Common myeloid progenitor, CD34-positive (primary cell): ENCODE data around the gene CLIP4.

Experiments used
- CTCF ChIA-PET: fragments of 350-600 bp; sonication (Branson Sonifier 250); formaldehyde crosslinking; loops from one replicate; lab custom pipeline; 2021; ENCODE audit warnings: antibody characterized with exemption; lab: Charles Lee
- POLR2A ChIA-PET: fragments of 350-600 bp; sonication (Branson Sonifier 250); formaldehyde crosslinking; loops from one replicate; lab custom pipeline; 2021; ENCODE audit warnings: antibody characterized with exemption; lab: Charles Lee
- DNase-seq, 3 donors: peaks; one replicate each; pipeline versions ENCODE4 v3.0.0 to v3.0.0-alpha.2; 2013
- H3K27ac ChIP-seq, 2 experiments: 1 replicate in 1 of 2; 2 replicates in 1 of 2; pipeline ENCODE4 v1.7.0; 2013; ENCODE audit warnings: inconsistent platforms in 2 of 2, low read length in 2 of 2, mild to moderate bottlenecking in 2 of 2, low read depth in 1 of 2, moderate library complexity in 1 of 2; ENCODE audit not compliant: severe bottlenecking in 2 of 2, insufficient read depth in 1 of 2, poor library complexity in 1 of 2
- H3K27me3 ChIP-seq, 5 experiments: replicated peaks in 2 of 5; 1 replicate in 3 of 5; 2 replicates in 2 of 5; pipeline versions ENCODE4 v1.6.1 to v1.7.0; 2013; ENCODE audit warnings: low read length in 4 of 5, mild to moderate bottlenecking in 2 of 5, moderate library complexity in 2 of 5, inconsistent platforms in 1 of 5; ENCODE audit not compliant: insufficient read depth in 5 of 5, control insufficient read depth in 4 of 5
- H3K36me3 ChIP-seq, 4 experiments: 1 replicate in 2 of 4; 2 replicates in 2 of 4; pipeline versions ENCODE4 v1.6.1 to v1.7.0; 2013; ENCODE audit warnings: low read length in 3 of 4, control low read depth in 1 of 4, mild to moderate bottlenecking in 1 of 4; ENCODE audit not compliant: control insufficient read depth in 4 of 4, insufficient read depth in 4 of 4
- H3K4me1 ChIP-seq, 4 experiments: 1 replicate in 3 of 4; 2 replicates in 1 of 4; pipeline versions ENCODE4 v1.6.1 to v1.7.1; 2013; ENCODE audit warnings: low read length in 3 of 4, mild to moderate bottlenecking in 3 of 4, control low read depth in 1 of 4, inconsistent platforms in 1 of 4, moderate library complexity in 1 of 4; ENCODE audit not compliant: control insufficient read depth in 4 of 4, insufficient read depth in 4 of 4; ENCODE audit errors: control extremely low read depth in 1 of 4
- H3K4me3 ChIP-seq, 7 experiments: 1 replicate in 4 of 7; 2 replicates in 3 of 7; pipeline versions ENCODE4 v1.5.1 to v1.7.0; 2013; ENCODE audit warnings: mild to moderate bottlenecking in 7 of 7, low read length in 6 of 7, moderate library complexity in 6 of 7, inconsistent platforms in 2 of 7, low read depth in 2 of 7, control low read depth in 1 of 7; ENCODE audit not compliant: insufficient read depth in 4 of 7, control insufficient read depth in 1 of 7; ENCODE audit errors: extremely low read depth in 1 of 7
- H3K9me3 ChIP-seq, 5 experiments: 1 replicate in 4 of 5; 2 replicates in 1 of 5; pipeline versions ENCODE4 v1.6.1 to v1.7.1; 2013; ENCODE audit warnings: low read length in 4 of 5, mild to moderate bottlenecking in 2 of 5, inconsistent platforms in 1 of 5, low read depth in 1 of 5, moderate library complexity in 1 of 5; ENCODE audit not compliant: control insufficient read depth in 4 of 5, insufficient read depth in 2 of 5; ENCODE audit errors: control extremely low read depth in 1 of 5
- WGBS: methylation state at CpG from one replicate; pipeline ENCODE4 v1.1.5; 2013; ENCODE audit not compliant: insufficient coverage; 5-methylcytosine and 5-hydroxymethylcytosine counted together

CLIP4 gene

DNA sequence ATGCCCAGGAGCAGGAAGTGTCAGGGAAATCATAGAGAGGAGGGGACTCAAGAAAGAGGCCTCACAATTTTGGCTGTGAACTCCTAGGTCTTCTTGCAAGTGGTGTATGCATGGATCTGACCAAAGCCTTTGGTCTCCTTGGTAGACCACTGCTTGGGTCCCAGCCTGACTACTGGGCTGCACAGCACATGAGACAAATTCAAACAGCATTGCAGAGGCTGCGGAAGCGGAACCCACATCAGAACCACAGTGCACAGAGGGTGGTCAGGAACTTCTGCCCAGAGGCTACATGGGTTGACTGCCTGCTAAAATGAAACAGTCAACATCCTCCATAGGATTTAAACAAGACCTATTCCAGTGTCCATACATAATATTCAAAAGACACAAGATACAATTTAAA is 39.4 kb downstream of the CLIP4 start:
- POLR2A ChIA-PET, result no interaction called here
- Histone ChIP-seq H3K27ac (no peak overlapping the region), H3K27me3 (no peaks in the 10 kb centered on the region), H3K4me1 (no peaks in the 10 kb centered on the region), H3K4me3 (no peak overlapping the region), H3K36me3 (peaks cover 4 to 67% (median 27%) of the 10 kb centered on the region in 4 experiments), H3K9me3 (no peaks in the 10 kb centered on the region)
- CTCF ChIA-PET, result interaction anchor here (0.6 kb wide), 1 partner anchor 93 kb away, joined by 3 read pairs; no protein-coding TSS in a partner anchor
- DNase-seq, result no peak
- 100% methylated on average over 2 of the region's 2 CpGs for WGBS

- Histone ChIP-seq H3K4me1 (no peaks in the 10 kb centered on the region), H3K36me3 (peaks cover 9 to 74% (median 31%) of the 10 kb centered on the region in 4 experiments), H3K27ac (no peak overlapping the region), H3K27me3 (no peaks in the 10 kb centered on the region), H3K9me3 (no peaks in the 10 kb centered on the region), H3K4me3 (no peak overlapping the region)
- ChIA-PET CTCF (no interaction called here), POLR2A (no interaction called here)
- WGBS, result 100% methylated on average over 1 of the region's 2 CpGs
- DNase-seq, result no peak
Measured at GRCh38 chr2:29155578-29155977, 40.4 kb downstream of the CLIP4 start.

DNA sequence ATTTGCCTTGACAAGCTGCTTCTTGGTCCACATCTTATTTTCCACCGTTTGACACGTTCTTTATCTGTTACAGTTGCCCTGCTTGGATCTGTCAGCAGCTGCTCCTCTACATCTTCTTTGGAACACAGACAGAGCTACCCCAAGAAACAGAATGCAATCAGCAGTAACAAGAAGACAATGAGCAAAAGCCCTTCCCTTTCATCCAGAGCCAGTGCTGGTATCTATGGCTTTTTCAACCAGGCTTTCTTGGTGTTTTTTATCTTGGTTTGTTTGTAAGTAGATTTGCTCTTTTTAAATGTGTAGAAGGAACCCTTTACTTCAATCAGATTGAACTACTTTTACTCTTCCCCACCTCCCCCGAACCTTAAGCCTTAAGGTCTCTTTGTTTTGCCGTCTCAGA is 41.9 kb downstream of the CLIP4 start:
- Histone ChIP-seq H3K27ac (no peak overlapping the region), H3K9me3 (no peaks in the 10 kb centered on the region), H3K36me3 (peaks cover 9 to 84% (median 37%) of the 10 kb centered on the region in 4 experiments), H3K4me3 (no peak overlapping the region), H3K27me3 (no peaks in the 10 kb centered on the region), H3K4me1 (no peaks in the 10 kb centered on the region)
- 100% methylated on average over 2 of the region's 4 CpGs for WGBS
- ChIA-PET CTCF (interaction anchor here (1.3 kb wide), 1 partner anchor 29 kb away, joined by 3 read pairs; no protein-coding TSS in a partner anchor), POLR2A (interaction anchor here (0.6 kb wide), 1 partner anchor 52 kb away, joined by 3 read pairs; no protein-coding TSS in a partner anchor)
- DNase-seq, result no peak

GRCh38 chr2:29159125-29159524 is 43.9 kb downstream of the CLIP4 start:
- no peak for DNase-seq
- no peaks in the 10 kb centered on the region for H3K9me3 ChIP-seq
- WGBS, result no CpG with 5 or more reads among the region's 1 CpG
- POLR2A ChIA-PET, result no interaction called here
- no peak overlapping the region for H3K27ac ChIP-seq
- CTCF ChIA-PET, result no interaction called here
- peaks cover 9 to 66% (median 34%) of the 10 kb centered on the region in 4 experiments for H3K36me3 ChIP-seq
- H3K4me3 ChIP-seq, result no peak overlapping the region
- no peaks in the 10 kb centered on the region for H3K4me1 ChIP-seq
- no peaks in the 10 kb centered on the region for H3K27me3 ChIP-seq

DNA sequence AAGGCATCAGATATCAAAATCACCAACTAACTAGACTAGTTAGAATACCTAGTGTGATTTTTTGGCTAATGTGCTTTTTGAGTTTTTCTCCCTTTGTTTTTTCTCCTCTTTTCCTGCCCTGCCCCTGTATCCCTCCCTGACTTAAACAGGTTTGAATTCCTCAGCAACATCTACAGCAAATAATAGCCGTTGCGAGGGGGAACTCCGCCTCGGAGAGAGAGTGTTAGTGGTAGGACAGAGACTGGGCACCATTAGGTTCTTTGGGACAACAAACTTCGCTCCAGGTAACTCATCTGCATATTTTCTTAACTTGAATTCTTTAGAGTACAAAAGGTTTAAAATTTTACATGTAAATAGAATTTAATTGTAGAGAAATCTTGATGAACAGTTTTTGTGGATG is 45.0 kb downstream of the CLIP4 start:
- no peak for DNase-seq
- Histone ChIP-seq H3K27me3 (no peaks in the 10 kb centered on the region), H3K9me3 (no peaks in the 10 kb centered on the region), H3K4me1 (no peaks in the 10 kb centered on the region), H3K36me3 (peaks cover 9 to 60% (median 31%) of the 10 kb centered on the region in 4 experiments), H3K27ac (no peak overlapping the region), H3K4me3 (no peak overlapping the region)
- POLR2A ChIA-PET, result no interaction called here
- CTCF ChIA-PET, result no interaction called here
- WGBS, result no CpG with 5 or more reads among the region's 5 CpGs

- ChIA-PET POLR2A (no interaction called here), CTCF (interaction anchor here (0.7 to 0.9 kb wide), 2 partner anchors 127 to 566 kb away, joined by 3 to 4 read pairs; no protein-coding TSS in a partner anchor)
- Histone ChIP-seq H3K9me3 (no peaks in the 10 kb centered on the region), H3K27ac (no peak overlapping the region), H3K27me3 (no peaks in the 10 kb centered on the region), H3K4me3 (no peak overlapping the region), H3K4me1 (no peaks in the 10 kb centered on the region), H3K36me3 (peaks cover 6 to 57% (median 32%) of the 10 kb centered on the region in 4 experiments)
- WGBS, result 100% methylated on average over 1 of the region's 1 CpG
- DNase-seq, result no peak
Measured at GRCh38 chr2:29162204-29162928, 47.2 kb downstream of the CLIP4 start.

DNA sequence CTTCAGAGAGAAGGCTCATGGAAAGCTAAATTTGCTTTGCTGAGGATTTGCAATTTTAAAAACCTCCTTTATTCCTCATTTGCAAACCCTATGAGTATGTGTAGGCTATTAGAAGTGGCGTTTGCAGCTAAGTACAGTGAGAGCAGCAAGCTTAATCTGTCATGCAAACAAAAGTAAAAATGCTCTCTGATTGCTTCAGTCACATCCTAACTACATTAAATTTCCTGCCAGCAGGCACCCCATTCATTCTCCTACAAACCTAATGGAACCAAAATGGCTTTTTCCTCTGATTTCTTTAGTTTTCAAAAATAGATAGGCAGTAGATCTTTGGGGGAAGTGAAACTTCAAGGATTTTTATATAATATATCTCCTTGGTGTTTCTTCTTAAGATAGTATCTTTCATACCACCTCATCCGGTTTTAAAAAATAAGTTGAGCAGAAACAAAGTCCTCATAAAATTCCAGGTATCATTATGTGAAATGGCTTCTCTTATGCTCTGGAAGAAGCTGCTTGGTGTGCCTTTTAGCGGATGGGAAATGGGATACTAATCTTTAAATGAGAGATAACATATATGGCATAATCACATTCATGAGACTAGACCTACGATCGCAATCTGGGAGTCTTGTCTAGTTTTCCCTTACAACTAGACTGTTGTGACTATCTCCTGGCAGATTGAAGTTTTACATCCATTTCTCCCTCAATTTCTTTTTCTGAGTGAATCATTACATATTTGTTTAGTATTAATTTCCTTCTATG is 49.1 kb downstream of the CLIP4 start:
- no peaks in the 10 kb centered on the region for H3K4me1 ChIP-seq
- H3K4me3 ChIP-seq, result no peak overlapping the region
- H3K27me3 ChIP-seq, result no peaks in the 10 kb centered on the region
- H3K9me3 ChIP-seq, result peaks cover 0 to 6% (median 0%) of the 10 kb centered on the region in 5 experiments
- WGBS, result no CpG with 5 or more reads among the region's 5 CpGs
- ChIA-PET POLR2A (no interaction called here), CTCF (interaction anchor here (1.1 to 1.2 kb wide), 2 partner anchors 13 to 34 kb away, joined by 3 read pairs; no protein-coding TSS in a partner anchor)
- peaks cover 7 to 52% (median 30%) of the 10 kb centered on the region in 4 experiments for H3K36me3 ChIP-seq
- no peak for DNase-seq
- no peak overlapping the region for H3K27ac ChIP-seq
